Small intestine (tissue), 7 donors: ENCODE results near the gene ZNF79. TPM values are rescaled to one million over a fixed set of nuclear protein-coding genes. Genes with fewer than 3 reads are reported as not detected.

ENCODE experiments used
- DNase-seq, 2 donors: peaks; one replicate each; pipeline versions ENCODE4 v3.0.0 to v3.0.0-alpha.2; 2013
- FAIRE-seq: peaks from 2 replicates; lab custom pipeline; 2012; peaks lifted over from hg19 to GRCh38; lab: Jason Lieb, UNC
- H3K27ac ChIP-seq, 3 donors: one replicate each; pipeline ENCODE4 v1.5.1; 2013; ENCODE audit warnings: low read length in 2 of 3, mild to moderate bottlenecking in 2 of 3, control low read depth in 1 of 3, inconsistent platforms in 1 of 3, low read depth in 1 of 3, moderate library complexity in 1 of 3
- H3K27me3 ChIP-seq, 3 donors: one replicate each; pipeline ENCODE4 v1.6.1; 2013; ENCODE audit warnings: low read length in 3 of 3, inconsistent platforms in 1 of 3; ENCODE audit not compliant: control insufficient read depth in 3 of 3, insufficient read depth in 3 of 3
- H3K36me3 ChIP-seq, 3 donors: one replicate each; pipeline ENCODE4 v1.6.1; 2013; ENCODE audit warnings: low read length in 3 of 3, inconsistent platforms in 1 of 3, low read depth in 1 of 3, mild to moderate bottlenecking in 1 of 3, moderate library complexity in 1 of 3; ENCODE audit not compliant: control insufficient read depth in 3 of 3, insufficient read depth in 2 of 3
- H3K4me1 ChIP-seq, 3 donors: one replicate each; pipeline ENCODE4 v1.6.1; 2013; ENCODE audit warnings: low read length in 2 of 3, inconsistent platforms in 1 of 3, low read depth in 1 of 3, mild to moderate bottlenecking in 1 of 3, moderate library complexity in 1 of 3; ENCODE audit not compliant: control insufficient read depth in 3 of 3, insufficient read depth in 2 of 3
- H3K4me3 ChIP-seq, 3 donors: one replicate each; pipeline ENCODE4 v1.5.1; 2013; ENCODE audit warnings: low read length in 3 of 3, control low read depth in 1 of 3, inconsistent platforms in 1 of 3, low read depth in 1 of 3, mild to moderate bottlenecking in 1 of 3, moderate library complexity in 1 of 3
- H3K9me3 ChIP-seq, 2 donors: one replicate each; pipeline ENCODE4 v1.6.1; 2013; ENCODE audit warnings: low read depth in 1 of 2, low read length in 1 of 2; ENCODE audit not compliant: control insufficient read depth in 2 of 2, insufficient read depth in 1 of 2
- WGBS, 3 donors: extraction: QIAGEN DNeasy Blood & Tissue Kit; methylation state at CpG; one replicate each; pipeline ENCODE4 v1.1.7; 2013; 5-methylcytosine and 5-hydroxymethylcytosine counted together
- polyA plus RNA-seq, 4 donors: library from polyadenylated mRNA; stranded (reverse) in 3 of 4; unstranded in 1 of 4; fragments of 200-250 nt in 3 of 4; fragments of 120-200 nt in 1 of 4; gene quantifications; one replicate each; pipeline versions ENCODE4 v1.2.1 to v1.2.3, GENCODE V29; 2013
- donor health status: healthy with polysubstance abuse.
- donor health status: control.
- donor health status: control.
- donor health status: Bipolar disorder and iron deficiency.
- donor health status: healthy.

ZNF79 gene
- polyA plus RNA-seq, 4 donors, result 2.4 to 5.8 (median 3.3) TPM

- DNase-seq, result no peak
- H3K4me1 ChIP-seq, result peaks cover 0 to 31% (median 0%) of the 10 kb centered on the region in 3 donors
- WGBS, 3 donors, result 83 to 84% (median 83%) methylated on average over 18 of the region's 18 CpGs
Measured at GRCh38 chr9:127402401-127403090, 21.6 kb upstream of the ZNF79 start.

GRCh38 chr9:127403507-127404192 lies 20.5 kb upstream of the ZNF79 start:
- no peaks in the 10 kb centered on the region for H3K27me3 ChIP-seq
- no peak overlapping the region for H3K27ac ChIP-seq
- no peaks in the 10 kb centered on the region for H3K9me3 ChIP-seq
- WGBS, 3 donors, result 90 to 93% (median 93%) methylated on average over 17 to 21 of the region's 22 CpGs
- H3K4me3 ChIP-seq, result no peak overlapping the region
- peaks cover 0 to 28% (median 0%) of the 10 kb centered on the region in 3 donors for H3K4me1 ChIP-seq
- FAIRE-seq (no peak), DNase-seq (no peak)
- peaks cover 3 to 95% (median 7%) of the 10 kb centered on the region in 3 donors for H3K36me3 ChIP-seq

More at GRCh38 chr9:127402401-127403090, 21.6 kb upstream of the ZNF79 start:
- Histone ChIP-seq H3K4me3 (no peak overlapping the region), H3K36me3 (peaks cover 3 to 92% (median 7%) of the 10 kb centered on the region in 3 donors), H3K27me3 (no peaks in the 10 kb centered on the region), H3K9me3 (no peaks in the 10 kb centered on the region), H3K27ac (no peak overlapping the region)
- no peak for FAIRE-seq

- no peak for FAIRE-seq
- Histone ChIP-seq H3K4me3 (no peak overlapping the region), H3K9me3 (no peaks in the 10 kb centered on the region), H3K27me3 (no peaks in the 10 kb centered on the region), H3K36me3 (peaks cover 3 to 86% (median 7%) of the 10 kb centered on the region in 3 donors), H3K4me1 (peaks cover 0 to 22% (median 0%) of the 10 kb centered on the region in 3 donors), H3K27ac (no peak overlapping the region)
- WGBS, 3 donors, result 89 to 94% (median 91%) methylated on average over 16 to 23 of the region's 23 CpGs
- no peak for DNase-seq
Measured at GRCh38 chr9:127404631-127405030, 19.6 kb upstream of the ZNF79 start.

- no peaks in the 10 kb centered on the region for H3K27me3 ChIP-seq
- DNase-seq, result no peak
- H3K4me1 ChIP-seq, result peaks cover 0 to 18% (median 0%) of the 10 kb centered on the region in 3 donors
- H3K36me3 ChIP-seq, result peaks cover 3 to 81% (median 7%) of the 10 kb centered on the region in 3 donors
- H3K4me3 ChIP-seq, result no peak overlapping the region
- WGBS, 3 donors, result 88 to 93% (median 92%) methylated on average over 20 of the region's 20 CpGs
- no peaks in the 10 kb centered on the region for H3K9me3 ChIP-seq
- H3K27ac ChIP-seq, result no peak overlapping the region
- FAIRE-seq, result no peak
Measured at GRCh38 chr9:127405344-127406125, 18.6 kb upstream of the ZNF79 start.

GRCh38 chr9:127406799-127407491 lies 17.2 kb upstream of the ZNF79 start:
- FAIRE-seq, result no peak

GRCh38 chr9:127407492-127407843 lies 16.7 kb upstream of the ZNF79 start:
- H3K36me3 ChIP-seq, result peaks cover 0 to 69% (median 7%) of the 10 kb centered on the region in 3 donors
- WGBS, 3 donors, result 84 to 87% (median 85%) methylated on average over 6 of the region's 6 CpGs
- no peak overlapping the region for H3K27ac ChIP-seq
- no peaks in the 10 kb centered on the region for H3K9me3 ChIP-seq
- H3K4me3 ChIP-seq, result no peak overlapping the region
- peaks cover 0 to 23% (median 0%) of the 10 kb centered on the region in 3 donors for H3K4me1 ChIP-seq
- FAIRE-seq (no peak), DNase-seq (no peak)
- no peaks in the 10 kb centered on the region for H3K27me3 ChIP-seq

More at GRCh38 chr9:127406799-127407491, 17.2 kb upstream of the ZNF79 start:
- Histone ChIP-seq H3K4me3 (no peak overlapping the region), H3K27ac (no peak overlapping the region), H3K27me3 (no peaks in the 10 kb centered on the region), H3K9me3 (no peaks in the 10 kb centered on the region), H3K36me3 (peaks cover 3 to 74% (median 7%) of the 10 kb centered on the region in 3 donors), H3K4me1 (peaks cover 0 to 22% (median 0%) of the 10 kb centered on the region in 3 donors)
- WGBS, 3 donors, result 80 to 86% (median 86%) methylated on average over 13 of the region's 13 CpGs
- no peak for DNase-seq

- peak overlapping the region in 1 of 3 donors; percentile 69 for H3K27ac ChIP-seq
- WGBS, 3 donors, result 82 to 90% (median 84%) methylated on average over 4 of the region's 4 CpGs
- H3K27me3 ChIP-seq, result no peaks in the 10 kb centered on the region
- H3K4me1 ChIP-seq, result peaks cover 0 to 25% (median 0%) of the 10 kb centered on the region in 3 donors
- no peak overlapping the region for H3K4me3 ChIP-seq
- no peaks in the 10 kb centered on the region for H3K9me3 ChIP-seq
- H3K36me3 ChIP-seq, result peaks cover 0 to 46% (median 0%) of the 10 kb centered on the region in 3 donors
- FAIRE-seq (no peak), DNase-seq (no peak)
Measured at GRCh38 chr9:127411122-127411521, 13.1 kb upstream of the ZNF79 start.
